ENCODE results near the gene FAM20C. TPM values are rescaled to one million over a fixed set of nuclear protein-coding genes. Genes with fewer than 3 reads are reported as not detected.

Gene FAM20C
- total RNA-seq, 1 experiment from 2014 or later = 62.6 TPM

DNA sequence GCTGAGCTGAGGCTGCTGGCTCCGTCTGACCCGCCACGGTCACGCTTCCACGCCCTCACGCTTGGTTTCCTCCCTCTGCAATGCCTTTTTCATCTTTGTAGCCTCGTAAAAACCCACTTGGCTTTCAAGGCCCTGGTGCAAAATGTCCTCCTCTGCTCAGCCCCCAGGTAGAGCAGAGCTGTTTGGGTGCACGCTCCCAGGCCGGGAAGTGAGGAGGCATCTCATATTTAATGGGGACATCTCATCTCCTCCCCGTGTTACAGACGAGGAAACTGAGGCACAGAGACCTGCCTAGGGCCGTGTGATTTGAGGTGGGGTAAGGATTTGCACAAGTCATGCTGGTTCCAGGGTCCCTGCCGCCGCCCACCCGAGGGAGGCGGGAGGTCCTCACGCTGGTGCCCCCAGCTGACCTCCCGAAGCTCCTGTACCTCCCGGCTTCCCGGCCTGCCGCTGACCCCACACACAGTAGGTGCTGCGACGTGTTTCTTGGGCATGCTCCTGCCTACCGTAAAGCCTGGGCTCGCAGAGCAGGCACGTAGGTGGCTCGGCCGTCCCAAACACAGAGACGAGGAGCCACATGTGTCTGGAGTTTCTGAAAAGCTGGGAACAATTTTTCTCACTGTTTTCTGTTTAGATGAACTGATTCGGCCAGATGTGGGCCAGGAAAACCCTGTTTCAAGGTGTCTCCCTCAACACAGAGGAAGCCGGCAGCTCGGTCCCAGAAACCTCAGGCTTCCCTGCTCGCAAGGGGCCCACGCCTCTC is 109.1 kb downstream of the FAM20C start:
- H3T11ph ChIP-seq (ENCODE audit: low read length) = no peak overlapping the region
- H3K4me3 Mint-ChIP-seq = no peak overlapping the region
- H3K14ac ChIP-seq (ENCODE audit: insufficient read depth, low read length) = no peak overlapping the region
- H4K5ac ChIP-seq (ENCODE audit: insufficient read length, low read depth, low read length) = no peak overlapping the region
- no peak overlapping the region for H2BK120ac ChIP-seq (ENCODE audit: low read depth, low read length, poor library complexity, severe bottlenecking)
- H3K4me1 ChIP-seq (ENCODE audit: insufficient read depth, low read length) = no peaks in the 10 kb centered on the region
- H3K9me3 Mint-ChIP-seq = peaks cover 4 to 6% of the 10 kb centered on the region in 2 experiments
- no peak for DNase-seq
- no peak overlapping the region for H3K27ac ChIP-seq (ENCODE audit: insufficient read length, low read depth, low read length)
- no peaks in the 10 kb centered on the region for H3K9me3 ChIP-seq (ENCODE audit: control insufficient read depth, low read depth, low read length)
- no peak overlapping the region for H2BK20ac ChIP-seq (ENCODE audit: low read depth, low read length, poor library complexity, severe bottlenecking)
- H2AK5ac ChIP-seq (ENCODE audit: insufficient read length, low read length) = no peak overlapping the region
- H3K18ac ChIP-seq (ENCODE audit: insufficient read length, low read depth, low read length) = no peak overlapping the region
- H2BK15ac ChIP-seq (ENCODE audit: low read depth, low read length) = no peak overlapping the region
- no peaks in the 10 kb centered on the region for H3K27me3 ChIP-seq (ENCODE audit: insufficient read depth, low read length)
- no peak overlapping the region for H3K4ac ChIP-seq (ENCODE audit: low read depth, low read length)
- no peak overlapping the region for H3K56ac ChIP-seq (ENCODE audit: insufficient read length, low read depth, low read length)
- H4K8ac ChIP-seq (replicated peaks; ENCODE audit: insufficient read length, low read depth, low read length) = no peak overlapping the region
- no peak overlapping the region for H2AFZ ChIP-seq (ENCODE audit: low read length)
- no peak overlapping the region for H3K4me2 ChIP-seq (ENCODE audit: insufficient read depth, insufficient read length, low read length)
- no peak overlapping the region for H3K23ac ChIP-seq (ENCODE audit: insufficient read length, low read depth, low read length)
- WGBS (ENCODE audit: extremely low coverage, insufficient read length, low lambda C conversion rate) = no CpG with 5 or more reads among the region's 34 CpGs
- no peak overlapping the region for H3K9ac ChIP-seq (ENCODE audit: extremely low read depth, insufficient read length, low read length)
- H4K20me1 ChIP-seq (ENCODE audit: control insufficient read depth, insufficient read depth, insufficient read length) = no peaks in the 10 kb centered on the region
- H2BK12ac ChIP-seq (ENCODE audit: insufficient read length, low read depth, low read length) = no peak overlapping the region
- no peaks in the 10 kb centered on the region for H3K23me2 ChIP-seq (ENCODE audit: insufficient read length, low read depth, low read length, poor library complexity, severe bottlenecking)
- TF ChIP-seq, protein P1, sequence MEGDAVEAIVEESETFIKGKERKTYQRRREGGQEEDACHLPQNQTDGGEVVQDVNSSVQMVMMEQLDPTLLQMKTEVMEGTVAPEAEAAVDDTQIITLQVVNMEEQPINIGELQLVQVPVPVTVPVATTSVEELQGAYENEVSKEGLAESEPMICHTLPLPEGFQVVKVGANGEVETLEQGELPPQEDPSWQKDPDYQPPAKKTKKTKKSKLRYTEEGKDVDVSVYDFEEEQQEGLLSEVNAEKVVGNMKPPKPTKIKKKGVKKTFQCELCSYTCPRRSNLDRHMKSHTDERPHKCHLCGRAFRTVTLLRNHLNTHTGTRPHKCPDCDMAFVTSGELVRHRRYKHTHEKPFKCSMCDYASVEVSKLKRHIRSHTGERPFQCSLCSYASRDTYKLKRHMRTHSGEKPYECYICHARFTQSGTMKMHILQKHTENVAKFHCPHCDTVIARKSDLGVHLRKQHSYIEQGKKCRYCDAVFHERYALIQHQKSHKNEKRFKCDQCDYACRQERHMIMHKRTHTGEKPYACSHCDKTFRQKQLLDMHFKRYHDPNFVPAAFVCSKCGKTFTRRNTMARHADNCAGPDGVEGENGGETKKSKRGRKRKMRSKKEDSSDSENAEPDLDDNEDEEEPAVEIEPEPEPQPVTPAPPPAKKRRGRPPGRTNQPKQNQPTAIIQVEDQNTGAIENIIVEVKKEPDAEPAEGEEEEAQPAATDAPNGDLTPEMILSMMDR (conservative IDR thresholded peaks at IDR 0.05) = no peak
- H3K79me1 ChIP-seq (ENCODE audit: insufficient read depth, low read depth, low read length, poor library complexity, severe bottlenecking) = no peaks in the 10 kb centered on the region
- no peaks in the 10 kb centered on the region for H3K79me2 ChIP-seq (ENCODE audit: insufficient read depth, low read length)
- no peaks in the 10 kb centered on the region; a peak in 1 of 7 replicates for H3K36me3 Mint-ChIP-seq (ENCODE audit: insufficient read depth in 1 of 3, low read depth in 3 of 3)
- peaks cover 4% of the 10 kb centered on the region for H3K27me3 Mint-ChIP-seq (ENCODE audit: low read depth)
- peaks cover 0 to 5% of the 10 kb centered on the region in 2 experiments; a peak in 1 of 4 replicates for H3K4me1 Mint-ChIP-seq
- no peak overlapping the region for H2BK5ac ChIP-seq (ENCODE audit: insufficient read length, low read length)
- no peak overlapping the region for H3K27ac Mint-ChIP-seq
- no peak overlapping the region for H4K91ac ChIP-seq (ENCODE audit: insufficient read length, low read depth, low read length)
